MG63 (cell line): ENCODE data around the gene RHOD. TPM values are rescaled to one million over a fixed set of nuclear protein-coding genes. Genes with fewer than 3 reads are reported as not detected.
A peak's percentile ranks its signal among the peaks of the same experiment; 100 is the strongest.

Experiments used
- DNase-seq: peaks from one replicate; pipeline ENCODE4 v3.0.0-alpha.2; 2020
- H3K27me3 ChIP-seq: fragments of 250-450 bp; sonication (Bioruptor Pico); 2 replicates; pipeline ENCODE4 v1.5.1; 2020; ENCODE audit warnings: mild to moderate bottlenecking, moderate library complexity
- H3K36me3 ChIP-seq: fragments of 250-450 bp; sonication (Bioruptor Pico); 2 replicates; pipeline ENCODE4 v1.5.1; 2020; ENCODE audit warnings: mild to moderate bottlenecking, moderate library complexity
- H3K4me3 ChIP-seq: fragments of 250-450 bp; sonication (Bioruptor Pico); 2 replicates; pipeline ENCODE4 v1.5.1; 2020; ENCODE audit warnings: mild to moderate bottlenecking, moderate library complexity
- H3K9me3 ChIP-seq: fragments of 250-450 bp; sonication (Bioruptor Pico); 2 replicates; pipeline ENCODE4 v1.5.1; 2020; ENCODE audit warnings: mild to moderate bottlenecking, moderate library complexity
- total RNA-seq: library from RNA; depleted of rRNA; stranded (reverse); fragments of >200 nt; shearing (Covaris generic); gene quantifications from 2 replicates; pipeline ENCODE4 v1.2.3, GENCODE V29; 2014; ENCODE audit warnings: low replicate concordance; rRNA removed

RHOD gene
- total RNA-seq, 1 experiment from 2014 or later = 85.6 TPM

GRCh38 chr11:67118801-67119584 lies 62.3 kb downstream of the RHOD start, which contains the start of gene KDM2A:
TSS of gene KDM2A (plus strand) at chr11:67119263. CDS start at chr11:67121317, 2,054 bp downstream.
- Histone ChIP-seq H3K9me3 (no peaks in the 10 kb centered on the region), H3K4me3 (peak within 1 kb of the TSS; percentile 96), H3K36me3 (peaks cover 25% of the 10 kb centered on the region), H3K27me3 (no peaks in the 10 kb centered on the region)
- peak; percentile 98 for DNase-seq

GRCh38 chr11:67119585-67120391 lies 63.1 kb downstream of the RHOD start:
- Histone ChIP-seq H3K9me3 (no peaks in the 10 kb centered on the region), H3K27me3 (no peaks in the 10 kb centered on the region), H3K36me3 (peaks cover 28% of the 10 kb centered on the region), H3K4me3 (peak overlapping the region; percentile 96)
- peak; percentile 27 for DNase-seq

GRCh38 chr11:67120456-67120855 lies 63.8 kb downstream of the RHOD start:
- H3K27me3 ChIP-seq = no peaks in the 10 kb centered on the region
- H3K9me3 ChIP-seq = no peaks in the 10 kb centered on the region
- peaks cover 28% of the 10 kb centered on the region for H3K36me3 ChIP-seq
- DNase-seq = no peak
- peak overlapping the region; percentile 96 for H3K4me3 ChIP-seq

GRCh38 chr11:67120881-67121710 lies 64.4 kb downstream of the RHOD start:
- Histone ChIP-seq H3K4me3 (peak overlapping the region; percentile 96), H3K27me3 (no peaks in the 10 kb centered on the region), H3K36me3 (peaks cover 28% of the 10 kb centered on the region), H3K9me3 (no peaks in the 10 kb centered on the region)
- no peak for DNase-seq

Other genes starting within 250 kb of the RHOD start
- gene RCE1, start 213.4 kb upstream of the RHOD start, total RNA-seq = 16.4 and 17.2 TPM in 2 replicates
- gene LRFN4, start 199.8 kb upstream of the RHOD start, total RNA-seq = 22.4 and 42.8 TPM in 2 replicates
- gene PC, start 98.5 kb upstream of the RHOD start, total RNA-seq = 7.6 and 13.0 TPM in 2 replicates
- 0.59 TPM in 1 of 2 replicates, not detected in the other for gene C11orf86, start 81.5 kb upstream of the RHOD start, total RNA-seq
- 0.54 and 1.2 TPM in 2 replicates for gene SYT12, start 33.7 kb upstream of the RHOD start, total RNA-seq
- 11.8 and 16.7 TPM in 2 replicates for gene KDM2A, start 62.4 kb downstream of the RHOD start, total RNA-seq
- gene GRK2, start 209.6 kb downstream of the RHOD start, total RNA-seq = 24.2 and 31.8 TPM in 2 replicates
- 17.2 and 25.8 TPM in 2 replicates for gene ANKRD13D, start 232.5 kb downstream of the RHOD start, total RNA-seq
- gene SSH3, start 246.7 kb downstream of the RHOD start, total RNA-seq = 3.8 and 5.1 TPM in 2 replicates